Neural crest cell (in vitro differentiated cells): ENCODE measurements around the gene MCEMP1. TPM values are rescaled to one million over a fixed set of nuclear protein-coding genes. Genes with fewer than 3 reads are reported as not detected.

Experiments used
- DNase-seq: peaks from one replicate; pipeline ENCODE4 v3.0.0; 2021; ENCODE audit warnings: low read depth, mixed read lengths, low spot score
- H3K27ac Mint-ChIP-seq: one replicate; pipeline ENCODE4 v1.8.0; 2021; ENCODE audit warnings: mild to moderate bottlenecking, mixed read lengths; ENCODE audit not compliant: unreplicated experiment
- H3K27me3 Mint-ChIP-seq: 2 replicates; pipeline ENCODE4 v1.8.0; 2021; ENCODE audit warnings: low read depth, mild to moderate bottlenecking, mixed read lengths
- H3K36me3 Mint-ChIP-seq: 2 replicates; pipeline ENCODE4 v1.8.0; 2021; ENCODE audit warnings: low read depth, mild to moderate bottlenecking, mixed read lengths
- H3K4me1 Mint-ChIP-seq: 2 replicates; pipeline ENCODE4 v1.8.0; 2021; ENCODE audit warnings: mixed read lengths
- H3K4me3 Mint-ChIP-seq: one replicate; pipeline ENCODE4 v1.8.0; 2021; ENCODE audit warnings: mild to moderate bottlenecking, mixed read lengths
- H3K9me3 Mint-ChIP-seq: 2 replicates; pipeline ENCODE4 v1.8.0; 2021; ENCODE audit warnings: mixed read lengths
- CTCF ChIP-seq: fragments of 200-600 bp; sonication (generic); conservative IDR thresholded peaks from 2 replicates; pipeline ENCODE4 v1.5.0; 2021; ENCODE audit warnings: antibody characterized with exemption, mild to moderate bottlenecking
- total RNA-seq: library from RNA; stranded (reverse); gene quantifications from 2 replicates; pipeline ENCODE4 v1.2.1, GENCODE V29; 2021

The MCEMP1 gene
- total RNA-seq, 1 donor from 2014 or later: not detected

- H3K4me3 Mint-ChIP-seq: no peak overlapping the region
- no peak overlapping the region for H3K27ac Mint-ChIP-seq
- H3K4me1 Mint-ChIP-seq: no peaks in the 10 kb centered on the region
- no peak for TF ChIP-seq CTCF
- no peaks in the 10 kb centered on the region for H3K36me3 Mint-ChIP-seq
- peaks cover 52% of the 10 kb centered on the region for H3K27me3 Mint-ChIP-seq
- no peak for DNase-seq
- no peaks in the 10 kb centered on the region for H3K9me3 Mint-ChIP-seq
These were observed 26.4 kb downstream of the MCEMP1 start for GRCh38 chr19:7703332-7703731.

GRCh38 chr19:7704280-7705060 lies 27.6 kb downstream of the MCEMP1 start:
- no peak for DNase-seq
- TF ChIP-seq CTCF: no peak
- Mint-ChIP-seq H3K4me1 (no peaks in the 10 kb centered on the region), H3K4me3 (no peak overlapping the region), H3K27me3 (peaks cover 44% of the 10 kb centered on the region), H3K36me3 (no peaks in the 10 kb centered on the region), H3K9me3 (no peaks in the 10 kb centered on the region), H3K27ac (no peak overlapping the region)

- Mint-ChIP-seq H3K4me1 (no peaks in the 10 kb centered on the region), H3K27ac (no peak overlapping the region), H3K9me3 (no peaks in the 10 kb centered on the region), H3K4me3 (no peak overlapping the region), H3K36me3 (no peaks in the 10 kb centered on the region), H3K27me3 (peaks cover 40% of the 10 kb centered on the region)
- TF ChIP-seq CTCF: no peak
- no peak for DNase-seq
These were observed 28.7 kb downstream of the MCEMP1 start for GRCh38 chr19:7705387-7706187.

GRCh38 chr19:7706188-7706954 lies 29.5 kb downstream of the MCEMP1 start:
- Mint-ChIP-seq H3K4me1 (no peaks in the 10 kb centered on the region), H3K27ac (peak overlapping the region; percentile 57), H3K9me3 (no peaks in the 10 kb centered on the region), H3K36me3 (no peaks in the 10 kb centered on the region), H3K4me3 (no peak overlapping the region), H3K27me3 (peaks cover 42% of the 10 kb centered on the region)
- TF ChIP-seq CTCF: no peak
- DNase-seq: no peak

GRCh38 chr19:7706955-7707456 lies 30.1 kb downstream of the MCEMP1 start:
- Mint-ChIP-seq H3K27me3 (peaks cover 39% of the 10 kb centered on the region), H3K9me3 (no peaks in the 10 kb centered on the region), H3K27ac (peak overlapping the region; percentile 57), H3K36me3 (no peaks in the 10 kb centered on the region), H3K4me1 (no peaks in the 10 kb centered on the region), H3K4me3 (no peak overlapping the region)
- TF ChIP-seq CTCF: no peak
- no peak for DNase-seq
